ENCODE measurements around the gene ACSS1.
"Not testable (repeated sequence)": the region's sequence is repeated elsewhere in the genome, so short reads cannot be mapped to it uniquely, and the experiment has no call there.

Gene ACSS1

GRCh38 chr20:25009218-25010145 lies 48.5 kb downstream of the ACSS1 start:
- no peaks in the 10 kb centered on the region for H3K9me3 ChIP-seq (ENCODE audit: control insufficient read depth, insufficient read depth, low read length)
- no peaks in the 10 kb centered on the region for H3K4me1 ChIP-seq (ENCODE audit: control insufficient read depth, insufficient read depth, low read length)
- H3K36me3 ChIP-seq (ENCODE audit: control insufficient read depth, insufficient read depth, low read length) = no peaks in the 10 kb centered on the region
- DNase-seq (ENCODE audit: low read depth, low spot score) = no peak
- H3K27ac ChIP-seq (ENCODE audit: low read length) = no peak overlapping the region
- no CpG with 5 or more reads among the region's 10 CpGs for WGBS (ENCODE audit: insufficient coverage, insufficient read length)
- H3K4me3 ChIP-seq (ENCODE audit: low read length) = no peak overlapping the region
- H3K27me3 ChIP-seq (ENCODE audit: control insufficient read depth, insufficient read depth, low read length) = no peaks in the 10 kb centered on the region

DNA sequence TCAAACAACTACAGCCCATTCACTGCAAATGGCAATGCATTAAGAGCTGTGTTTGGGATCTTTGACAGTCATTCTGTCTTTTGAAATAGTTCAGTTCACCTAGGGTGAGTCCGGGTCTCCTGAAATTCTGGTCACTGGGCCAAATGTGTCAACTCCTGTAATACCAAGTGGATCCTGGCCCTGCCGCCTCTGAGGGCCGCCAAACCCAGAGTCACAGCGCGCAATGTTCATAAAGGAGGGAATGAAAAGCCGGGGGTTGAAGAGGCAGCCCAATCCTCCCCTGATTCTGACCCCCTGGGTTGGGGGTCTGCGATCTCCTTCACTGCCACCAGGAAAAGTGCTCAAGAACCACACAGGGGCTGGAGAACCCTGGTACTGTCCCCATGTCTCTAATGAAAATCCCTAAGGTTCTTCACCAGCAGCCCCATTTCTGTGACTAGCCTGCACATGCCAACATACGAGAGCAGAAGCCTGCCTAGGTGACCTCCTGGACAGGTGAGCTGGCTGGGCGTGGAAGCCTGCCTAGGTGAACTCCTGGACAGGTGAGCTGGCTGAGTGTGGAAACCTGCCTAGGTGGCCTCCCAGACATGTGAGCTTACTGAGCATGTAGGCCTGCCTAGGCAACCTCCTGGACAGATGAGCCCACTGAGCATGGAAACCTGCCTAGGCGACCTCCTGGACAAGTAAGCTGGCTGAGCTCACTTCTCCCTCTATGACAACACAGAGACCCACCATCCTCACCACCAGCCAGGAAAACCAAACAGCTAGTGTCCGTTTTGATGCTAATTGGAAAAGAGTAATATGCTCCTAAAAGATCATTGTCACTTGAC lies 49.3 kb downstream of the ACSS1 start:
- no peak for DNase-seq (ENCODE audit: low read depth, low spot score)
- no peaks in the 10 kb centered on the region for H3K27me3 ChIP-seq (ENCODE audit: control insufficient read depth, insufficient read depth, low read length)
- H3K27ac ChIP-seq (ENCODE audit: low read length) = no peak overlapping the region
- WGBS (ENCODE audit: insufficient coverage, insufficient read length) = no CpG with 5 or more reads among the region's 11 CpGs
- no peaks in the 10 kb centered on the region for H3K36me3 ChIP-seq (ENCODE audit: control insufficient read depth, insufficient read depth, low read length)
- H3K4me3 ChIP-seq (ENCODE audit: low read length) = no peak overlapping the region
- H3K4me1 ChIP-seq (ENCODE audit: control insufficient read depth, insufficient read depth, low read length) = no peaks in the 10 kb centered on the region
- no peaks in the 10 kb centered on the region for H3K9me3 ChIP-seq (ENCODE audit: control insufficient read depth, insufficient read depth, low read length)

DNA sequence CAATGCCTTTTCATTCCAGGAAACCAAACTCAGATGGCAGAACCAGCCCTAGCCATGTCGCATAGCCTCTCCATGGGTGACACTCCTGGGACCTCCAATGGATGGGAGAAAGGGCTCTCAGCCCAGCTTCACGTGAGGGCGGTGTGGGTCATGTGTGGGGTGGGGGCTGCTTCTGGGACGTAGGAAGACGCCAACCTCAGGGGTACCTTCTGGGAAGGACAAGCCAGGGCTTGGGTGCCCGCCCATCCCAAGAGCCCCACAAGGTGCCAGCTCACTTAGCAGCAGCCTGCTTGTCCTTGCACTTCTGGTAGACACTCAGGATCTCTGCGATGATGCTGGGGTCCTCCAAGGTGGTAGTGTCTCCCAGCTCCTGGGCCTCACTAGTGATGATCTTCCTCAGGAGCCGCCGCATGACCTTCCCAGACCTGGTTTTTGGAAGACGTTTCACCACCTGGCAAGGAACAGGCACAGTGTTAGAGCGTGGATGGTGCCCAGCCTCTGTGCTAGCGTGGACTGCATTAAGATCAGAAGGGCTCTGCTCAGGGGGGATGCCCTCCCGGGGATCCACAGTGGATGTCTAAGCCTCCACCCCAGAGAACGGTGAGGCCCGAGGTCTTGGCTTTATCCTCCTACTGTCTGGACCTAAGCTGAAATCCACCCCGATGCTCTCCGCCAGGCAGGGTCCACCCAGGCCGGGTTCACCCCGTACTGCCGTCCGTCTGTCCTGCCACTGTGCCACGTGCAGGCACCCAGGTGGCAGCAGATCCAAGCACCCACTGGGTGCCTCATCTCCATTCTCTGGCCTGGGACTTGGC lies 50.2 kb downstream of the ACSS1 start:
- Histone ChIP-seq H3K27me3 (ENCODE audit: control insufficient read depth, insufficient read depth, low read length) (no peaks in the 10 kb centered on the region), H3K36me3 (ENCODE audit: control insufficient read depth, insufficient read depth, low read length) (no peaks in the 10 kb centered on the region), H3K9me3 (ENCODE audit: control insufficient read depth, insufficient read depth, low read length) (no peaks in the 10 kb centered on the region), H3K4me1 (ENCODE audit: control insufficient read depth, insufficient read depth, low read length) (no peaks in the 10 kb centered on the region), H3K4me3 (ENCODE audit: low read length) (no peak overlapping the region), H3K27ac (ENCODE audit: low read length) (no peak overlapping the region)
- DNase-seq (ENCODE audit: low read depth, low spot score) = no peak
- WGBS (ENCODE audit: insufficient coverage, insufficient read length) = no CpG with 5 or more reads among the region's 22 CpGs

DNA sequence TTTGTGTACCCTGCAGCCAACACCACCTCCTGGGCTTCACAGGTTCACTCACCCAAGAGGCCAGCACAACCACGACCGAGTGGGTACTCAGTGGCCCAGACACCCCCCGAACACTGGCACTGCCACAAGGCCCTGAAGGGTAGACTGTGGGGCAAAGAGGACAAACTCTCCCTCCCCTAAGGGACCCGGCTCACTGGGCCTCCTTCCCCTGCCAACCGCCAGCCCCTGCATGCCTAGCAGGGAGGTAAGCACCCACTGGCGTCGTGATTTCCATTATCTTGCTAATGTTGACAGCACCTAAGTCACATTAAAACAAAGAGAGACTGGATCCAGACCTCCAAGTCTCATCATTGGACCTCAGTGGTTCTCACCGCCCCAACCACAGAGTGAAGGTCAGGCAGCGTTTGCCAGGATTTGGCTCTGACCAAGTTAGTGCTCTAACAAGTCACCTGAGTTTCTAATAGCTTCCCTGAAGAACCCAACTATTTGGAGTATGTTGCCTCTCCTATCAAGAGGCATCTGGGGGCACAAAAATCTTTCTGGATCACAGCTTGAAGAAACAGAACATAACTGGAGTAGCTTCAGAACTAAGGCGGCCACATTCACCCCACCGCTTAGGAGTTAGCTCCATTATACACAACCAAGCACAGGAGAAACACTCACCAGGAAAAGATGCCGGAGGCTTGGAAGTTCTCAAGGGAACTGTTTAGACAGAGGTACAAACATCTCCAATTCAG lies 51.3 kb downstream of the ACSS1 start:
- no peaks in the 10 kb centered on the region for H3K27me3 ChIP-seq (ENCODE audit: control insufficient read depth, insufficient read depth, low read length)
- no CpG with 5 or more reads among the region's 12 CpGs for WGBS (ENCODE audit: insufficient coverage, insufficient read length)
- no peaks in the 10 kb centered on the region for H3K4me1 ChIP-seq (ENCODE audit: control insufficient read depth, insufficient read depth, low read length)
- no peaks in the 10 kb centered on the region for H3K36me3 ChIP-seq (ENCODE audit: control insufficient read depth, insufficient read depth, low read length)
- H3K4me3 ChIP-seq (ENCODE audit: low read length) = no peak overlapping the region
- H3K9me3 ChIP-seq (ENCODE audit: control insufficient read depth, insufficient read depth, low read length) = no peaks in the 10 kb centered on the region
- no peak overlapping the region for H3K27ac ChIP-seq (ENCODE audit: low read length)
- DNase-seq (ENCODE audit: low read depth, low spot score) = no peak

DNA sequence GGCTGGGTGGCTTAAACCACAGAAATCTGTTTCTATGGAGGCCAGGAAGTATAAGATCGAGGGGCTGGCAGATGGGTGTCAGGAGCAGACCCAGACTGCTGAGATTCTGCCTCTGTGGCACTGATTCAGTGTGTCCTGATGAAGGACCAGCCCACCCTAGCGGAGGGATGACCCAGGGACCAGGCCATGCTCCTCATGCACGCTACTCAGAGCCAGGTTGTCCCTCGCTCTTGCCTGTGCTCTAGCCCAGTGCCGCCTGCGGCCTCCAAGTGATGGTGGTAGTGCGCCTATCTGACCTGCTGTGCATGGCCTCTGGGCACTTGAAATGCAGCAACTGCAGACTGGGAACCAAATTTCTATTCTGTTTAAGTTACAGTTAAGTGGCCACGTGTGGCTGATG lies 52.3 kb downstream of the ACSS1 start:
- DNase-seq (ENCODE audit: low read depth, low spot score) = no peak
- H3K9me3 ChIP-seq (ENCODE audit: control insufficient read depth, insufficient read depth, low read length) = no peaks in the 10 kb centered on the region
- WGBS (ENCODE audit: insufficient coverage, insufficient read length) = no CpG with 5 or more reads among the region's 8 CpGs
- H3K27ac ChIP-seq (ENCODE audit: low read length) = no peak overlapping the region
- no peak overlapping the region for H3K4me3 ChIP-seq (ENCODE audit: low read length)
- H3K27me3 ChIP-seq (ENCODE audit: control insufficient read depth, insufficient read depth, low read length) = no peaks in the 10 kb centered on the region
- H3K4me1 ChIP-seq (ENCODE audit: control insufficient read depth, insufficient read depth, low read length) = no peaks in the 10 kb centered on the region
- H3K36me3 ChIP-seq (ENCODE audit: control insufficient read depth, insufficient read depth, low read length) = no peaks in the 10 kb centered on the region

DNA sequence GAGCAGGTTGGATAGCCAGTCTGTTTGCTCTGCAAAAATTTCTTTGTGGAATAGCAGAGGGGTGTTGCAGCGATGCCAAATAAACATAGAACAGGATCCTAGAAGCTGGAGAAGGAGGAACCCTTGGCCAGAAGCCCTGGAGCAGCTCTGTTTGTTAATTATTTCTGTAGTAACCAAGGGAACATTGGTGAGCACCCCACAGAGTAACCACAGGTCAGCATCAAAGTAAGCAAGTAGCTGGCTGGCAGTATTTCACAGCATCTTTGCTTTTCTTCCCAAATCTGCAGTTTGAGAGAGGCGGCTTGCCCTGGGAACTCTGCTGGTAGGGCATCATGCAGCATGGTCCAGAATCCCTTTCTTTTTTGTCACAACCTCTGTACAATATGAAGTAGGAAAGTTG lies 52.7 kb downstream of the ACSS1 start:
- no CpG with 5 or more reads among the region's 2 CpGs for WGBS (ENCODE audit: insufficient coverage, insufficient read length)
- Histone ChIP-seq H3K4me3 (ENCODE audit: low read length) (no peak overlapping the region), H3K27me3 (ENCODE audit: control insufficient read depth, insufficient read depth, low read length) (no peaks in the 10 kb centered on the region), H3K9me3 (ENCODE audit: control insufficient read depth, insufficient read depth, low read length) (no peaks in the 10 kb centered on the region), H3K36me3 (ENCODE audit: control insufficient read depth, insufficient read depth, low read length) (no peaks in the 10 kb centered on the region), H3K4me1 (ENCODE audit: control insufficient read depth, insufficient read depth, low read length) (no peaks in the 10 kb centered on the region), H3K27ac (ENCODE audit: low read length) (no peak overlapping the region)
- DNase-seq (ENCODE audit: low read depth, low spot score) = no peak

- Histone ChIP-seq H3K36me3 (ENCODE audit: control insufficient read depth, insufficient read depth, low read length) (no peaks in the 10 kb centered on the region), H3K4me1 (ENCODE audit: control insufficient read depth, insufficient read depth, low read length) (no peaks in the 10 kb centered on the region), H3K9me3 (ENCODE audit: control insufficient read depth, insufficient read depth, low read length) (no peaks in the 10 kb centered on the region), H3K27ac (ENCODE audit: low read length) (no peak overlapping the region), H3K4me3 (ENCODE audit: low read length) (no peak overlapping the region), H3K27me3 (ENCODE audit: control insufficient read depth, insufficient read depth, low read length) (no peaks in the 10 kb centered on the region)
- no CpG with 5 or more reads among the region's 1 CpG for WGBS (ENCODE audit: insufficient coverage, insufficient read length)
- DNase-seq (ENCODE audit: low read depth, low spot score) = no peak
These were observed 54.9 kb downstream of the ACSS1 start for GRCh38 chr20:25003002-25003401.

GRCh38 chr20:25001323-25001722 lies 56.6 kb downstream of the ACSS1 start:
- no CpG with 5 or more reads among the region's 4 CpGs for WGBS (ENCODE audit: insufficient coverage, insufficient read length)
- not testable (repeated sequence) for H3K4me3 ChIP-seq (ENCODE audit: low read length); H3K9me3 ChIP-seq (ENCODE audit: control insufficient read depth, insufficient read depth, low read length); H3K27me3 ChIP-seq (ENCODE audit: control insufficient read depth, insufficient read depth, low read length); H3K36me3 ChIP-seq (ENCODE audit: control insufficient read depth, insufficient read depth, low read length); H3K27ac ChIP-seq (ENCODE audit: low read length); DNase-seq (ENCODE audit: low read depth, low spot score); H3K4me1 ChIP-seq (ENCODE audit: control insufficient read depth, insufficient read depth, low read length)

DNA sequence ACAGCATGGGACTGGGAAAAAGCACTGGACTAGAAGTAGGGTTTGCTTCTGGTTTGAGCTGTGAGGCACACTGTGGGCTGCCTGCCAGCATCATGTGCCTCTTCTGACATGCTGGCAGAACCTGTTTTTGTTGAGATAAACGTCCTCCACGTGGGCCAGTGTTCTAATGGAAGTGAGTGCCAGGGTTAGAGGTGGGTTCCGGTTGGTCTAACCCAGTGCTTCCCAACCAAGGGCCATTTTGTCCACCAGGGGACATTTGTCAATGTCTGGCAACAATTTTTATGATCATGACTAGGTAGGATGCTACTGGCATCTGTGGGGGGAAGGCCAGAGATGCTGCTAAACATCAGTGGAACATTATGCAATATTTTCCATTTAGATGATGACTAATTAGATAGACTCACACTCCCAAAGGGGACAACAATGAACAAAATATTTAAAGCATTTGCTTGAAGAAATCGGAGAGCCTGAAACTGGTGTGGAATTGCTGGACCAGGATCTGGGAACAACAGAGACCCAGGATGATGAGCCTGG lies 57.6 kb downstream of the ACSS1 start:
- WGBS (ENCODE audit: insufficient coverage, insufficient read length) = no CpG with 5 or more reads among the region's 4 CpGs
- Histone ChIP-seq H3K27ac (ENCODE audit: low read length) (no peak overlapping the region), H3K27me3 (ENCODE audit: control insufficient read depth, insufficient read depth, low read length) (no peaks in the 10 kb centered on the region), H3K36me3 (ENCODE audit: control insufficient read depth, insufficient read depth, low read length) (no peaks in the 10 kb centered on the region), H3K4me3 (ENCODE audit: low read length) (no peak overlapping the region), H3K9me3 (ENCODE audit: control insufficient read depth, insufficient read depth, low read length) (no peaks in the 10 kb centered on the region), H3K4me1 (ENCODE audit: control insufficient read depth, insufficient read depth, low read length) (no peaks in the 10 kb centered on the region)
- no peak for DNase-seq (ENCODE audit: low read depth, low spot score)

All from iPS DF 6.9 (cell line).